Measurements from ENCODE around the gene MLST8.

GRCh38 chr16:2223221-2223941 lies 18.1 kb downstream of the MLST8 start, which contains the start of gene E4F1:
- TF ChIP-seq CTCF (IDR thresholded peaks at IDR 0.05) (no peak), POLR2A (IDR thresholded peaks at IDR 0.05) (peak; percentile 90)

All from ovary (tissue), 3 donors.